Raji (cell line): ENCODE results near the gene SELENBP1.

Experiments
- POLR2A ChIP-seq: IDR thresholded peaks from 2 replicates; pipeline ENCODE4 v1.6.1; 2011; ENCODE audit warnings: low read depth, low read length, control low read depth; ENCODE audit not compliant: insufficient read depth

SELENBP1 gene

GRCh38 chr1:151361883-151362282 lies 10.6 kb downstream of the SELENBP1 start:
- no peak for TF ChIP-seq POLR2A

- no peak for TF ChIP-seq POLR2A
These were observed 15.8 kb downstream of the SELENBP1 start for GRCh38 chr1:151356696-151357095.

- no peak for TF ChIP-seq POLR2A
These were observed 20.3 kb downstream of the SELENBP1 start for GRCh38 chr1:151352021-151352718.

- peak; percentile 31 for TF ChIP-seq POLR2A
These were observed 24.8 kb downstream of the SELENBP1 start for GRCh38 chr1:151347523-151348246.

GRCh38 chr1:151346769-151347522 lies 25.6 kb downstream of the SELENBP1 start, which contains the start of gene RFX5:
RFX5 (minus strand) TSS chr1:151347252; CDS start chr1:151346320, 932 bp downstream.
- peak; percentile 66 for TF ChIP-seq POLR2A

GRCh38 chr1:151346082-151346768 lies 26.3 kb downstream of the SELENBP1 start:
- TF ChIP-seq POLR2A = no peak

- TF ChIP-seq POLR2A = no peak
These were observed 28.2 kb downstream of the SELENBP1 start for GRCh38 chr1:151344291-151344690.

- TF ChIP-seq POLR2A = no peak
These were observed 28.9 kb downstream of the SELENBP1 start for GRCh38 chr1:151343587-151343986.

GRCh38 chr1:151342569-151342968 lies 29.9 kb downstream of the SELENBP1 start:
- TF ChIP-seq POLR2A = no peak

- no peak for TF ChIP-seq POLR2A
These were observed 30.5 kb downstream of the SELENBP1 start for GRCh38 chr1:151342021-151342420.

GRCh38 chr1:151340870-151341754 lies 31.4 kb downstream of the SELENBP1 start:
- no peak for TF ChIP-seq POLR2A

- no peak for TF ChIP-seq POLR2A
These were observed 35.9 kb downstream of the SELENBP1 start for GRCh38 chr1:151336556-151336955.

GRCh38 chr1:151334822-151335221 lies 37.7 kb downstream of the SELENBP1 start:
- TF ChIP-seq POLR2A = no peak
